Purkinje cell (primary cell): ENCODE data around the gene C16orf95. TPM values are rescaled to one million over a fixed set of nuclear protein-coding genes. Genes with fewer than 3 reads are reported as not detected.

Source experiments
- polyA plus RNA-seq: library from polyadenylated mRNA; unstranded; fragments of >200 nt; fragmentation: Nextera tagmentation; gene quantifications from 2 replicates; pipeline ENCODE4 v1.2.1, GENCODE V29; 2014

C16orf95 gene, protein sequence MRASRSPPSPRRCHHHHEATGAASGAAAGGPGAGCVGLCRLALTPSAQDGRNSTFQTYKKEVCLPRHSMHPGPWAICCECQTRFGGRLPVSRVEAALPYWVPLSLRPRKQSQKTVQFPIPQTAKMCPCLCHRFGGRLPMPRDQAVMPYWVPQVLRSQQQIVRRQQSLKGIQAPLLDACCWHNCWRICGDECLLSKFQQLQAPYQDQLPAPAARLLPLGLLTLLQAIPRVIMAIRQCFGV
- 1.6 and 2.4 TPM in 2 replicates for polyA plus RNA-seq

DNA sequence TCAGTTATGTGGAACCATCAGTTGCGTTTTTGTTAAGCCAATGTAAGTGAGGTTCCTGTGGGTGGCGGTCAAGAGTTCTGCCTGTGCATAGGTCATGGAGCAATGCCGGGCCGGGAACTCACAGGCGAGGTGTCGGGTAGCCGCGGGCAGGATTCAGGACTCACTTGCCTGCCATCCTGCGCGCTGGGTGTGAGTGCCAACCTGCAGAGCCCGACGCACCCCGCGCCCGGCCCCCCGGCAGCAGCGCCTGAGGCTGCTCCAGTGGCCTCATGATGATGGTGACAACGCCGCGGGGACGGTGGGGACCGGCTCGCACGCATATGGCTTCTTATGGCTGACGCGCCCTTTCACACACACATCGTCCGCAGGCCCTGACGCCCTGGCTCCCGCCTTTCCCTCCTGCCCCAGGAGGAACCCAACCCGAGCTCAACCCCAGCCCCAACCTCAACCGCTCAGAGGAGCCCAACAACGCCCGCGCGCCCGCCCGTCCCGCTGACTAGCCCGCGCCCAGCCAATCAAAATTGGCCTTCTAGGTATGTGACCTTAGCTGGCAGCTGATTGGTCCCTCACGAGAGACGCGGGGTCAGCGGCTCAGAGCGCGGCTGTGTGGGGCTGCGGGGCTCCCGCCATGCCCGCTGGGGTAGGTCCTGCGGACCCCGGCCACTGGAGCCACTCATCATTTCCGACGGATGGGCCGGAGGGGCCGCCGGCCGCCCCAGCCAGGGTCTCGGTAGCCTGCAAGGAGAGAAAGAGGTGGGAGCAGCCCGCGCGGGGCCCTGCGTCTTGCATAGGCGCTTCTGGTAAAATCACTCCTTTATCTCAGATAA lies at the start of gene C16orf95:
Gene C16orf95, minus strand, starts transcription at position 470 of the 827 bp plus-strand sequence. Its CDS starts 150 bp downstream, at position 320.

Other genes with a start within 250 kb of the C16orf95 start
- 5.7 and 10.0 TPM in 2 replicates for gene FBXO31, start 66.4 kb upstream of the C16orf95 start, polyA plus RNA-seq
- 127 and 138 TPM in 2 replicates for gene MAP1LC3B, start 74.9 kb upstream of the C16orf95 start, polyA plus RNA-seq
- gene ZCCHC14, start 175.6 kb upstream of the C16orf95 start, polyA plus RNA-seq: 1.3 and 2.1 TPM in 2 replicates